ENCODE measurements around the gene LRP8. TPM values are rescaled to one million over a fixed set of nuclear protein-coding genes. Genes with fewer than 3 reads are reported as not detected.

The LRP8 gene
- total and polyA plus RNA-seq, 2 of the 13 experiments (the other 11 are each of a cell fraction or from before 2014, with no cell fraction given): 17.3 to 17.4 TPM

DNA sequence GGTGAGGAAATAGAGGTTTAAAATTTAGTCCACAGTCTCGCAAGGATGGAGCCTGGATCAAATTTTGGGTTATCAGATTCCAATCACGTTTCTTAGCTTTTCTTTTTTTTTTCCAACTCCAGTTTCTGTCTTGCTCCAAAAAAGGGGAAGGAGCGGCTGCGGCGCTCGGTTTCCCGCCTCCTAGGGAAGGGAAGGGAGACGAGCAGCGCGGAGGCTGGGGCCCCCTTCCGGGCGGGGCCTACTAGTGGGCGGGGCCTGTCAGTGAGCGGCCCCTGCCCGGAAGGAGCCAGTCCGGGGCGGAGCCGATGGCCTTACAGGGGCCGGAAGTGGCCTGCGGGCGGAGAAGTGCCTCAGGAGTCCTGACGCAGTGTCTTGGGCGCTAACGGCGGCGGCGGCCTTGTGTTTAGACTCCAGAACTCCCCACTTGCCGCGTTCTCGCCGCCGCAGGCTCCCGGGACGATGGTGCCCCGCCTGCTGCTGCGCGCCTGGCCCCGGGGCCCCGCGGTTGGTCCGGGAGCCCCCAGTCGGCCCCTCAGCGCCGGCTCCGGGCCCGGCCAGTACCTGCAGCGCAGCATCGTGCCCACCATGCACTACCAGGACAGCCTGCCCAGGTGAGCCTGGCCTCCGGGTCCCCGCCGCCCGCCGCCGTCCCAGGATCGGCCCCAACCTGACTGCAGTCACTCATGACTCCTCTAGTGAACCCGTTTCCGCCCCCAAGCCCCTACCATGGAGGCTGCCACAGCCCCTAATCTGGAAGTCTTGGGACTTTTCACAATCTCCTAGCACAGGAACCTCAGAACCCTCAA, 131.2 kb downstream of the LRP8 start, which contains the start of gene CPT2 (continued):
- TF ChIP-seq, protein P1, sequence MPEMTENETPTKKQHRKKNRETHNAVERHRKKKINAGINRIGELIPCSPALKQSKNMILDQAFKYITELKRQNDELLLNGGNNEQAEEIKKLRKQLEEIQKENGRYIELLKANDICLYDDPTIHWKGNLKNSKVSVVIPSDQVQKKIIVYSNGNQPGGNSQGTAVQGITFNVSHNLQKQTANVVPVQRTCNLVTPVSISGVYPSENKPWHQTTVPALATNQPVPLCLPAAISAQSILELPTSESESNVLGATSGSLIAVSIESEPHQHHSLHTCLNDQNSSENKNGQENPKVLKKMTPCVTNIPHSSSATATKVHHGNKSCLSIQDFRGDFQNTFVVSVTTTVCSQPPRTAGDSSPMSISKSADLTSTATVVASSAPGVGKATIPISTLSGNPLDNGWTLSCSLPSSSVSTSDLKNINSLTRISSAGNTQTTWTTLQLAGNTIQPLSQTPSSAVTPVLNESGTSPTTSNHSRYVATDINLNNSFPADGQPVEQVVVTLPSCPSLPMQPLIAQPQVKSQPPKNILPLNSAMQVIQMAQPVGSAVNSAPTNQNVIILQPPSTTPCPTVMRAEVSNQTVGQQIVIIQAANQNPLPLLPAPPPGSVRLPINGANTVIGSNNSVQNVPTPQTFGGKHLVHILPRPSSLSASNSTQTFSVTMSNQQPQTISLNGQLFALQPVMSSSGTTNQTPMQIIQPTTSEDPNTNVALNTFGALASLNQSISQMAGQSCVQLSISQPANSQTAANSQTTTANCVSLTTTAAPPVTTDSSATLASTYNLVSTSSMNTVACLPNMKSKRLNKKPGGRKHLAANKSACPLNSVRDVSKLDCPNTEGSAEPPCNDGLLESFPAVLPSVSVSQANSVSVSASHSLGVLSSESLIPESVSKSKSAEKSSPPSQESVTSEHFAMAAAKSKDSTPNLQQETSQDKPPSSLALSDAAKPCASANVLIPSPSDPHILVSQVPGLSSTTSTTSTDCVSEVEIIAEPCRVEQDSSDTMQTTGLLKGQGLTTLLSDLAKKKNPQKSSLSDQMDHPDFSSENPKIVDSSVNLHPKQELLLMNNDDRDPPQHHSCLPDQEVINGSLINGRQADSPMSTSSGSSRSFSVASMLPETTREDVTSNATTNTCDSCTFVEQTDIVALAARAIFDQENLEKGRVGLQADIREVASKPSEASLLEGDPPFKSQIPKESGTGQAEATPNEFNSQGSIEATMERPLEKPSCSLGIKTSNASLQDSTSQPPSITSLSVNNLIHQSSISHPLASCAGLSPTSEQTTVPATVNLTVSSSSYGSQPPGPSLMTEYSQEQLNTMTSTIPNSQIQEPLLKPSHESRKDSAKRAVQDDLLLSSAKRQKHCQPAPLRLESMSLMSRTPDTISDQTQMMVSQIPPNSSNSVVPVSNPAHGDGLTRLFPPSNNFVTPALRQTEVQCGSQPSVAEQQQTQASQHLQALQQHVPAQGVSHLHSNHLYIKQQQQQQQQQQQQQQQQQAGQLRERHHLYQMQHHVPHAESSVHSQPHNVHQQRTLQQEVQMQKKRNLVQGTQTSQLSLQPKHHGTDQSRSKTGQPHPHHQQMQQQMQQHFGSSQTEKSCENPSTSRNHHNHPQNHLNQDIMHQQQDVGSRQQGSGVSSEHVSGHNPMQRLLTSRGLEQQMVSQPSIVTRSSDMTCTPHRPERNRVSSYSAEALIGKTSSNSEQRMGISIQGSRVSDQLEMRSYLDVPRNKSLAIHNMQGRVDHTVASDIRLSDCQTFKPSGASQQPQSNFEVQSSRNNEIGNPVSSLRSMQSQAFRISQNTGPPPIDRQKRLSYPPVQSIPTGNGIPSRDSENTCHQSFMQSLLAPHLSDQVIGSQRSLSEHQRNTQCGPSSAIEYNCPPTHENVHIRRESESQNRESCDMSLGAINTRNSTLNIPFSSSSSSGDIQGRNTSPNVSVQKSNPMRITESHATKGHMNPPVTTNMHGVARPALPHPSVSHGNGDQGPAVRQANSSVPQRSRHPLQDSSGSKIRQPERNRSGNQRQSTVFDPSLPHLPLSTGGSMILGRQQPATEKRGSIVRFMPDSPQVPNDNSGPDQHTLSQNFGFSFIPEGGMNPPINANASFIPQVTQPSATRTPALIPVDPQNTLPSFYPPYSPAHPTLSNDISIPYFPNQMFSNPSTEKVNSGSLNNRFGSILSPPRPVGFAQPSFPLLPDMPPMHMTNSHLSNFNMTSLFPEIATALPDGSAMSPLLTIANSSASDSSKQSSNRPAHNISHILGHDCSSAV (CRISPR knock-in tag; IDR thresholded peaks at IDR 0.05; ENCODE audit: borderline replicate concordance): no peak
- TF ChIP-seq, protein P2, sequence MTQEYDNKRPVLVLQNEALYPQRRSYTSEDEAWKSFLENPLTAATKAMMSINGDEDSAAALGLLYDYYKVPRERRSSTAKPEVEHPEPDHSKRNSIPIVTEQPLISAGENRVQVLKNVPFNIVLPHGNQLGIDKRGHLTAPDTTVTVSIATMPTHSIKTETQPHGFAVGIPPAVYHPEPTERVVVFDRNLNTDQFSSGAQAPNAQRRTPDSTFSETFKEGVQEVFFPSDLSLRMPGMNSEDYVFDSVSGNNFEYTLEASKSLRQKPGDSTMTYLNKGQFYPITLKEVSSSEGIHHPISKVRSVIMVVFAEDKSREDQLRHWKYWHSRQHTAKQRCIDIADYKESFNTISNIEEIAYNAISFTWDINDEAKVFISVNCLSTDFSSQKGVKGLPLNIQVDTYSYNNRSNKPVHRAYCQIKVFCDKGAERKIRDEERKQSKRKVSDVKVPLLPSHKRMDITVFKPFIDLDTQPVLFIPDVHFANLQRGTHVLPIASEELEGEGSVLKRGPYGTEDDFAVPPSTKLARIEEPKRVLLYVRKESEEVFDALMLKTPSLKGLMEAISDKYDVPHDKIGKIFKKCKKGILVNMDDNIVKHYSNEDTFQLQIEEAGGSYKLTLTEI (CRISPR knock-in tag; conservative IDR thresholded peaks at IDR 0.05): no peak
- TF ChIP-seq NFYB (CRISPR knock-in tag; IDR thresholded peaks at IDR 0.05) (no peak), KDM3A (CRISPR knock-in tag; IDR thresholded peaks at IDR 0.05; ENCODE audit: low read depth) (no peak), ETV5 (CRISPR knock-in tag; IDR thresholded peaks at IDR 0.05; ENCODE audit: borderline replicate concordance) (peak; percentile 89), SP4 (CRISPR knock-in tag; IDR thresholded peaks at IDR 0.05) (peak; percentile 89), GLI4 (CRISPR knock-in tag; IDR thresholded peaks at IDR 0.05; ENCODE audit: borderline replicate concordance) (no peak), ZNF329 (CRISPR knock-in tag; IDR thresholded peaks at IDR 0.05; ENCODE audit: low read depth) (no peak), ZNF776 (CRISPR knock-in tag; IDR thresholded peaks at IDR 0.05) (peak; percentile 68; the same call in 1 of the 2 replicates), ADNP (CRISPR knock-in tag; IDR thresholded peaks at IDR 0.05) (no peak), CCAR2 (optimal IDR thresholded peaks at IDR 0.05; ENCODE audit: low read depth, low read length) (no peak), MEIS2 (CRISPR knock-in tag; IDR thresholded peaks at IDR 0.05) (peak; percentile 39; the same call in 1 of the 2 replicates), HMG20A (CRISPR knock-in tag; IDR thresholded peaks at IDR 0.05; ENCODE audit: borderline replicate concordance) (peak; percentile 5; the same call in 1 of the 2 replicates), ZNF24 (IDR thresholded peaks at IDR 0.05) (no peak)
- TF ChIP-seq, protein P3, sequence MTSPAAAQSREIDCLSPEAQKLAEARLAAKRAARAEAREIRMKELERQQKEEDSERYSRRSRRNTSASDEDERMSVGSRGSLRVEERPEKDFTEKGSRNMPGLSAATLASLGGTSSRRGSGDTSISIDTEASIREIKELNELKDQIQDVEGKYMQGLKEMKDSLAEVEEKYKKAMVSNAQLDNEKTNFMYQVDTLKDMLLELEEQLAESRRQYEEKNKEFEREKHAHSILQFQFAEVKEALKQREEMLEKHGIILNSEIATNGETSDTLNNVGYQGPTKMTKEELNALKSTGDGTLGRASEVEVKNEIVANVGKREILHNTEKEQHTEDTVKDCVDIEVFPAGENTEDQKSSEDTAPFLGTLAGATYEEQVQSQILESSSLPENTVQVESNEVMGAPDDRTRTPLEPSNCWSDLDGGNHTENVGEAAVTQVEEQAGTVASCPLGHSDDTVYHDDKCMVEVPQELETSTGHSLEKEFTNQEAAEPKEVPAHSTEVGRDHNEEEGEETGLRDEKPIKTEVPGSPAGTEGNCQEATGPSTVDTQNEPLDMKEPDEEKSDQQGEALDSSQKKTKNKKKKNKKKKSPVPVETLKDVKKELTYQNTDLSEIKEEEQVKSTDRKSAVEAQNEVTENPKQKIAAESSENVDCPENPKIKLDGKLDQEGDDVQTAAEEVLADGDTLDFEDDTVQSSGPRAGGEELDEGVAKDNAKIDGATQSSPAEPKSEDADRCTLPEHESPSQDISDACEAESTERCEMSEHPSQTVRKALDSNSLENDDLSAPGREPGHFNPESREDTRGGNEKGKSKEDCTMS (CRISPR knock-in tag; conservative IDR thresholded peaks at IDR 0.05): no peak
